Stimulated activated CD8-positive, alpha-beta memory T cell treated with anti-CD3 and anti-CD28 coated beads, Interleukin-4, amount 100 ng/mL, for 4 hours (primary cell): ENCODE results near the gene MOV10L1.

Experiments
- DNase-seq, 2 donors: peaks; one replicate each; pipeline ENCODE4 v3.0.0-alpha.2; 2020; ENCODE audit warnings: low read depth in 2 of 2, low spot score in 1 of 2

The MOV10L1 gene

DNA sequence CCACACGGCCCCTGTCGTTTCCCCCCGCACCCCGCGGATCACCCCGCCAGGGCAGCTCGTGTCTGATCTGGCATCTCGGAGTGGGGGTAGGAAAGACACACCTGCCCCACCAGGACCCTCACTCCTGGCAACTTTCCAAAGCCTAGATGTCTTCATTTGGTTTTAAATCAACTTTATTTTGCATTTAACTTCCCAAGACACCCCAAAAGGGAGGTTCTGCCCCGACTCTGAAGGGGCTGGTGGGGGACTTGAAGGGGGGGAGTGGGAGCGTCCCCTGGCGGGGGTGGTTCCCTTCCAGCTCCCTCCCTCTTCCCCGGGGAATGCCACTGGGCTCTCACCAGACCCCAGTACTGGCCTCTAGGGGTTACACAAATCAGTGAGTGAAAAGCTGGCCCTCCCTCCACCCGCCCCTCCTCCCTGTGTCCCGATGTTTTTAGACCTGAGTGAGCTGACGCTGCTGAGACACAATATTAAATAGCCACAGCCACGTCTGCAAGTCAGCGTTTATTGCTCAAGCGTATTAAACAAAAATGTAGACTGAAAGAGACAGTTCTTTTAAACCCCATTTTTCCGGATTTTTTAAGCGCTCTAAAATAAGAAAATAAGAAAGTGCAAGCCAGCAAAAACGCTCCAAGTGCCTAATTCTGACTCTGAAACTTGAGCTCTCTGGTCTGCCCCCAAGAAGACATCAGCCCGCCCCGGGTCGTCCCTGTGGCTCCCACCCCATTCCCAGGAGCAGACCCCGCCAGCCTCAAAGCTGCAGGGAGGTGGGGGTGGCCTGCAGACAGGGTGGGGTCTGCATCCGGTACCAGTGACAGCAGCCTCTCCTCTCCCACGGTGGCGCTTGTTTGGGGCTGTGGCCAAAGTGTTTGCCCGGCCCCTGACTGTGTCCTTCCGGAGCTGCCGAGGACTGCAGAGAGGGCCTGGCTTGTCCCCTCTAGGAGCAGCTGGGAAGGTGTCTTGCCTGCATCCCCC is 30.6 kb upstream of the MOV10L1 start:
- no peak for DNase-seq

DNA sequence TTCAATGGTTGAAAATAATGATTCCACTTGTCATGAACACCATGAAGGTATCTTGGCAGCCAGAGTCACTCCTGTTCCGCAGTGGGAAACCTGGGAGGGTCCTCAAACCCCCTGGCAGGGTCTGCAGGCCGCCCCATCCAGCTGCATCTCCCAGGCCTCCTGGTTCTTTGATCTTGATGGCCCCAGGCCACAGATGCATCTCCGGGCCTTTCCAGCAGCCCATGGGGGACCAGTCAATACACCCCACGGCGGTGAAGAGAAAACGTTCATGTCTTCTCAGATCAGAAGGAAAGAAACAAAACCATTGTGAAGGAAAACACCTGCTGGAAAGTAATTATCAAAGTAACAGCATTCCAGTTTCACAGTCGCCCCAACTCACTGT is 29.9 kb upstream of the MOV10L1 start:
- no peak for DNase-seq

GRCh38 chr22:50060441-50061140 is 29.2 kb upstream of the MOV10L1 start:
- no peak for DNase-seq

DNA sequence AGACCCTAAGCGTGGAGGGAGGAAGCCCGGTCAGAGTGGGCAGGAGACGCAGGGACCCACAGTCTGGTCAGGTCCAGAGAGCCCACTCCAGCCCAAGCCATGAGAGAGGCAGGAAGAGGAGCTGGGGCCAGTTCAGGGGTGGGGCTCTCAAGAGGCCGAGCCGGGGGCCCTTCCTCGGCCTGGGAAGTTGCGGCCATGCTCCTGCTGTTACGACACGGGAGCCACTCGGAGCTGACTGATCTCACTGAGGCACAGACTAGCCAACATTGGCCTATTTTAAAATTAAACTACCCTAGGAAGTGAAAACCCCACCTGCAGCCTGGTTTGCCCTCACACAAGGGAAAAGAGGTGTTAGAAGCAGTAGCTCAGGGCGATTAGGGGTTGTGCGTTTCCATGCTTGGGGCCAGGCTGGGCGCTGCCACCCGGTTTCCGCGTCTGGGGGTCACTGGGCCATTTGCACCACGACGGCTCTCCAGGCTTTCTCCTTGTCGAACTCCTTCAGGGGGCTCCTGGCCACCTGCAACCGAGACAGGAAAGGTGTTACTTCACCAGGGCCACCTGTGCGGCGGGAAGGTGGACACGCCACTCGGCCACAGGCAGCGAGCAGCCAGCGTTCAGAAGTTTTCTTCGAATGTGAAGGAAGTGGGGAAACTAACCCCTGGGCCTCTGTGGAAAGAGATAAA is 28.5 kb upstream of the MOV10L1 start:
- no peak for DNase-seq

- DNase-seq, result no peak
Observed at GRCh38 chr22:50061824-50062355, 27.9 kb upstream of the MOV10L1 start.

- DNase-seq, result no peak
Observed at GRCh38 chr22:50062509-50063135, 27.2 kb upstream of the MOV10L1 start.

DNA sequence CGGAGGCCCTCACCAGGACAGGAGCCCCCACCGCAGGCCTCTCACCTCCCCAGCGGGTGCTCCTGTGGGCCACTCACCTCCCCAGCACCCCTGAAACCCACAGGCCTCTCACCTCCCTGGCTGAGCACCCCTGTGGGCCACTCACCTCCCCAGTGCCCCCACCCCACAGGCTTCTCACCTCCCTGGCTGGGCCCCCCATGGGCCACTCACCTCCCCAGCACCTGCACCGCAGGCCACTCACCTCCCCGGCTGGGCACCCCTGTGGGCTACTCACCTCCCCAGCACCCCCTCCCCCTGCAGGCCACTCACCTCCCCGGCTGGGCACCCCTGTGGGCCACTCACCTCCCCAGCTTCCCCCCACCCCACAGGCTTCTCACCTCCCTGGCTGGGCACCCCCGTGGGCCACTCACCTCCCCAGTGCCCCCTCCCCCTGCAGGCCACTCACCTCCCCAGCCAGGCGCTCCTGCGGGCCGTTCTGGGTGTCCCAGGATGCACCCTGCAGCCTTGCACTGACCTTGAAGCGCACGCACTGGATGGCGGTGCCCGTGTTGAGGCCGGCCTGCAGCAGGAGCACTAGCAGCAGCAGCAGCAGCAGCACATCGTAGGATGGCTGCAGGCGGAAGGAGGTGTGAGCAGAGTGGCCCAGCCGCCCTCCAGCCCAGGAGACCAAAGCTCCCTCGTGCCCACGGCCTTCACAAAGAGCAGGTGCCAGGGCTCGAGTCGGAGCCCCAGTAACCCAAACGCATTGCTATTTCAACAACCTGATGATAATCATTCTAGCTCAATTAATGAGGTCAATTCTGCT is 26.0 kb upstream of the MOV10L1 start:
- DNase-seq, result no peak

GRCh38 chr22:50064453-50064852 is 25.4 kb upstream of the MOV10L1 start:
- no peak for DNase-seq

DNA sequence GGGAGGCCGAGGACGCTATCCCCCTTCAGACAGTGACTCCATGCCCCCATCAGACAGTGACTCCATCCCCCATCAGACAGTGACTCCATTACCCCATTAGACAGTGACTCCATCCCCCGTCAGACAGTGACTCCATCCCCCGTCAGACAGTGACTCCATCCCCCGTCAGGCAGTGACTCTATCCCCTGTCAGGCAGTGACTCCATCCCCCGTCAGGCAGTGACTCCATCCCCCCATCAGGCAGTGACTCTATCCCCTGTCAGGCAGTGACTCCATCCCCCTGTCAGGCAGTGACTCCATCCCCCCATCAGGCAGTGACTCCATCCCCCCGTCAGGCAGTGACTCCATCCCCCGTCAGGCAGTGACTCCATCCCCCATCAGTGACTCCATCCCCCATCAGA is 22.6 kb upstream of the MOV10L1 start:
- no peak for DNase-seq

- no peak for DNase-seq
Observed at GRCh38 chr22:50068096-50068495, 21.7 kb upstream of the MOV10L1 start.

DNA sequence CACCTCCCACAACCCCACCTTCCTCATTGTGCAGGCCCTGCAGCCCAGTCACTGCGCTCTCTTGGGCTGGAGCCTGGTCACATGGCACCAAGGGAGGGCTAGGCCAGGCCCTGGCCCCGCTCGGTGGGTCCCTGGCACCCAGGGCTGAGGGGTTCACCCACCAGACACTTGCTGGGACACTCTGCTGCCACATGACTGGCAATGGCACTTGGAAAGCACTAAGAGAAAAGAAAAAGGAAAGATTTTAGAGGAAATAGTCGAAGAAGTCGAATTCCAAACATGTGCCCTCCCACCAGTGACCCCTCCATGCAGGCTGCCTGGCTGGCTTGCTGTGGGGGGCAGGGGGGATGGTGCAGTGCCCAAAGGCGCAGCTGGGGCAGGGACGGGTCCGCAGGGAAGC is 19.4 kb upstream of the MOV10L1 start:
- DNase-seq, result no peak

DNA sequence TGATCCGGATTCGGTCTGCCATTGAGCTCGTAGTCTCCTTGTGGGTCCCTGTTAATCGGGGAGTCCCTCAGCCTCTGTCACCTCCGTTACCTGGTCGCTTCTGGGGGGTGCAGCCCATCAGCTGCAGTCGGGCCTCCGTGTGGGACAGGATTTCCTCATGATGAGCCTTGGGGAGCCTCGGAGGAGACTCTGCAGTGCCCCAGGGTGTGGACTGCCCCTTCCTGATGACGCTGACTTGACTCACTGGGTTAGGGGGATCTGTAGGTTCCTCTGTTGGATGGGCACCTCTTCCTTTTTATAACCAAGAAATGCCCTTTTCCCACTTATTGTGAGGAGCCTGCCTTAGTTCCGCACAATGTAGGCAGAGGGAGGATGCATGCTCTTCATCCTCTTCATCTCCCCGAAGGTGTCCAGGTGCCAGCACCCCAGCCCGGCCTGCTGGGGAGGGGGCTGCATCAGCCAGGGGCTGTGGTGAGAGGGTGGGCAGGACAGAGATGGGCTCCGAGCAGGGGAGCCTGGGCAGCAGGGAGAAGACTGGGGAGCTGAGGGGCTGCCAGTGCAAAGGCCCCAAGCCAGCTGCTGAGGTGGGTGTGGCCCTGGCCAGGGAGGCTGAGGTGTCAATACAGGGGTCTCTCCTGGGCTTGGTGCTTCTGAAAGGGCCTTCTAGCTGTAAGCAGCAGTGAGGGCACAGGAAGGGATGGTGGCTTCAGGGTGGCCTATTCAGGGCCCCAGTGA is 18.2 kb upstream of the MOV10L1 start:
- no peak for DNase-seq

- DNase-seq, result no peak
Observed at GRCh38 chr22:50072167-50072555, 17.6 kb upstream of the MOV10L1 start.

- DNase-seq, result no peak
Observed at GRCh38 chr22:50072714-50073538, 16.9 kb upstream of the MOV10L1 start.

DNA sequence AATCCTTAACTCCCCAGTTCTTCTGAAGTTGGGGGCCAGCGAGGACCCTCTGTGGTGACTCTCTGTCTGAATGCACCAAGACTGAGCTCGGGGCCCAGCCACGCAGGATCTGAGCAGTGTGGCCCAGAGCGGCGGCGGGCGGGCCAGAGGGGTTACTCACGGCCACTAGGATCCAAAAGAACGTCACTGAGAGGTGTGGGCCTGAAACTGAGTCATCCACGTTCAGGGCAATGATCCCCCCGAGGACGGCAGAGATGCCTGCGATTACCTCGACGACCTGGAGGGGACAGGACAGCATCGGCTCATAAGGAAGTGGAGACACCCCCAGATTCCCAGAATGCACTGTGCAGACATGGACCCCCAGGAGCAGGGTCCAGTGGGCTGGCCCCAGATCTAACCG is 15.8 kb upstream of the MOV10L1 start:
- no peak for DNase-seq

DNA sequence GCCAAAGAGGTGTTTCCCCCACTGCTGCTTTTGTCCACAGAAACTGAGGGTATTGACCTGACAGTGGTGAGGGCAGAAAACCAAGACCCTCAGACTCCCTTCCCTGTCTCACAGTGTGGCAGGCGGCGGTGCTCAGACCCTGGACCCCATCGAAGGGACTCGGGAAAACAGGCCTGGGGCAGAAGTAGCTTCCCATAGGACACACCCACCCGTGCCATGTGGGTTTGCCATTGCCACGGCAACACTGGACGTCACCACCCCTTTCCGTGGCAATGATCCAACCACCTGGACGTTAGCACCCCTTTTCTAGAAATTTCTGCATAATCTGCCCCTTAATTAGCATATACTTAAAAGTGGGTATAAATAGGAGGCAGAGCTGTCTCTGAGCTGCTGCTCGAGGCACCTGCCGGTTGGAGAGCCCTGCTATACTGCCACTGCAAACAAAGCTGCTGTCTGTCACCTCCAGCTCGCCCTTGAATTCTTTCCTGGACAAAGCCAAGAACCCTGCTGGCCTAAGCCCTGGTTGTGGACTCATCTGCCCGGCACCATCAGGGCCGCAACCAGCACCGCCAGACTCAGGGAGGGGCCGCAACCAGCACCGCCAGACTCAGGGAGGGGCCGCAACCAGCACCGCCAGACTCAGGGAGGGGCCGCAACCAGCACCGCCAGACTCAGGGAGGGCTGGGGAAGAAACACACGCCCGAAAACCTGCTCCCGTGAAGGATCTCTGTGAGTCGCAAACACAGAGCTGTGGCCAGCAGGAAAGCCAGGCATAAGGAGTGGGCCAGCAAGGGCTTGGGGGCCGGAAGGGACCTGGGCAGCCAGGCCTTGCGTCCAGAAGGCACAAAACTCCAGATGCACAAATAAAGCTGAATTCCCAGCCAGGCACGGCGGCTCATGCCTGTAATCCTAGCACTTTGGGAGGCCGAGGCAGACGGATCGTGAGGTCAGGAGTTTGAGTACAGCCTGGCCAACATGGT is 15.0 kb upstream of the MOV10L1 start:
- no peak for DNase-seq
